NOMO-1 (cell line): ENCODE results near the gene FAM161A.
"Not testable (repeated sequence)": the region's sequence is repeated elsewhere in the genome, so short reads cannot be mapped to it uniquely, and the experiment has no call there.

Source experiments
- DNase-seq, 2 experiments: peaks; one replicate each; lab custom pipeline; 2025; ENCODE audit not compliant: unreplicated experiment in 2 of 2; lab: John Stamatoyannopoulos, UW

FAM161A gene

DNA sequence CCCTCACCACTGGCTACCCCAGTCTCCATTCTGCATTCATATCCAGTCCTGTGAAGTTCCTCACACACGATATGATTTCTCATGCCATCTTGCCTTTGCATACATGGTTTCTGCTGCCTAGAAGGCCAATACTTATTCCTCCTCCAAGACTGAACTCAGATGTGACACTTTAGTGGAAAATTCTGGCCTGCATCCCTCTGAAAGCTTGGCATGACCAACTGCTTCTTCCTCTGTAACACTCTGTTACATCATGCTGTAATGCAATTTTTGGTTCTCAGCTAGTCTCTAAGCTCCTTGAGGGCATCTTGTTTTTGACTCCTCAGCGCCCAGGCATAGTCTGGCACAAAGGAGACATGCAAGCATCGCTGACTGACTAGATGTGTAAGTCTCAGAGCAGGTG is 12.6 kb downstream of the FAM161A start:
- DNase-seq: no peak

GRCh38 chr2:61834893-61835292 is 19.0 kb downstream of the FAM161A start:
- no peak for DNase-seq

GRCh38 chr2:61833971-61834370 is 19.9 kb downstream of the FAM161A start:
- no peak for DNase-seq

GRCh38 chr2:61832183-61832841 is 21.5 kb downstream of the FAM161A start:
- no peak for DNase-seq

- DNase-seq: no peak
Measured at GRCh38 chr2:61822255-61822654, 31.6 kb downstream of the FAM161A start.

GRCh38 chr2:61816480-61817355 is 37.1 kb downstream of the FAM161A start:
- DNase-seq: no peak

DNA sequence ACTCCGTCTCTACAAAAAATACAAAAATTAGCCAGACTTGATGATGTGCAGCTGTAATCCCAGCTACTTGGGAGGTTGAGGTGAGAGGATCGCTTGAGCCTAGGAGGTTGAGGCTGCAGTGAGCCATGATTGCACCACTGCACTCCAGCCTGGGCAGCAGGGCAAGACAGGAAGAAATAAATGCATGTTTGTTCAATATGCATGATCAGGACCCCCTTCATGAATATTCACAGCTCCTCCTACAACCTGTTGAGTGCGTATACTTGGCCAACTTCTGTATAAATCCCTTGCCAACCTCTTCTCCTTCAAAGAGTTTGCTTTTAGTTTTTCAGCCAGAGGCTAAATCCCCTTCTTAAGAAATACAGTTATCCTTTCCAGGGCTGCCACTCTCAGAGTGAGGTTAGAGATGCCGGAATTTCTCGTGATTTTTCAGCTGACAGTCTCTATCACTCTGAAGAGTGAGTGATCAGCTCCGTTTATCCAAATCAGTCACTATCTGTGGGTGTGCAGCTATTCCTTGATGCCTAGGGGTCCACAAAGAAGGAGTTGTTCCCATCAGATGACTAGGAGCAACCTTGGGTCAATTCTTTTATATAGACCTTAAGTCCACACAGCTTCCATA is 39.2 kb downstream of the FAM161A start:
- no peak for DNase-seq

DNA sequence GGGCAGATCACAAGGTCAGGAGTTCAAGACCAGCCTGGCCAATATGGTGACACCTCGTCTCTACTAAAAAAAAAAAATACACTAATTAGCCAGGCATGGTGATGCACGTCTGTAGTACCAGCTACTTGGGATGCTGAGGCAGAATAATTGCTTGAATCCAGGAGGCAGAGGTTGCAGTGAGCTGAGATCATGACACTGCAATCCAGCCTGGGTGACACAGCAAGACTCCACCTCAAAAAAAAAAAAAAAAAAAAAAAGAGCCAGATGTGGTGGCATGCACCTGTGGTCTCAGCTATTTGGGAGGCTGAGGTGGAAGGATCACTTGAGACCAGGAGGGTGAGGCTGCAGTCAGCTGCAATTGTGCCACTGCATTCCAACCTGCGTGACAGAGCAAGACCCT is 40.5 kb downstream of the FAM161A start:
- not testable (repeated sequence) for DNase-seq

- DNase-seq: no peak
Measured at GRCh38 chr2:61811821-61812220, 42.0 kb downstream of the FAM161A start.

DNA sequence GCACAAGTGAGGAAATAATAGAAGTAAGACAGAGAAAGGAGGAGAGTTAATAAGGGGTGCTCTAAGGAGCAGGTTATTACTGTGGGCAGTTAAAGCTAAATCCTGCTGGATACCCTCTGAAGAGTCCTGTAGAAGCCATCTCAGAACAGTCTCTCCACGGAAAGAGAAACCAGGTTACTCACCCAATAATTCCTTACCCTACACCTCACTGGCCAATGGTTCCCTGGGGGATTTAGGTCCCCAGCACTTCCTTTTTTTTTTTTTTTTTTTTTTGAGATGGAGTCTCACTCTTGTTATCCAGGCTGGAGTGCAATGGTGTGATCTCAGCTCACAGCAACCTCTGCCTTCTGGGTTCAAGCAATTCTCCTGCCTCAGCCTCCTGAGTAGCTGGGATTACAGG is 43.7 kb downstream of the FAM161A start:
- not testable (repeated sequence) for DNase-seq

DNA sequence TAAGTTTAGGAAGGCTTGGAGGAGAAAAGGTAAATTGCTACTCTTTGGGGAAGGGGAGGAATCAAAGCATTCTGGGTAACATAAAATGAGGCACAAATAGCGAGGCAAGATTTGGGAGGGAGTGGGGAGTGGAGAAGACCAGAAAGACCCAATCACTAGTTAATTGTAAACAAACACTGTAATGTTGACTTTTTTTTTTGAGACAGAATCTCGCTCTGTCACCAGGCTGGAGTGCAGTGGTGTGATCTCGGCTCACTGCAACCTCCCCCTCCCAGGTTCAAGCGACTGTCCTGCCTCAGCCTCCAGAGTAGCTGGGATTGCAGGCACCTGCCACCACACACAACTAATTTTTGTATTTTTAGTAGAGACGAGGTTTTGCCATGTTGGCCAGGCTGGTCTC is 45.2 kb downstream of the FAM161A start:
- DNase-seq: not testable (repeated sequence)

GRCh38 chr2:61807036-61807757 is 46.7 kb downstream of the FAM161A start:
- no peak for DNase-seq

GRCh38 chr2:61802548-61802947 is 51.3 kb downstream of the FAM161A start:
- no peak for DNase-seq

DNA sequence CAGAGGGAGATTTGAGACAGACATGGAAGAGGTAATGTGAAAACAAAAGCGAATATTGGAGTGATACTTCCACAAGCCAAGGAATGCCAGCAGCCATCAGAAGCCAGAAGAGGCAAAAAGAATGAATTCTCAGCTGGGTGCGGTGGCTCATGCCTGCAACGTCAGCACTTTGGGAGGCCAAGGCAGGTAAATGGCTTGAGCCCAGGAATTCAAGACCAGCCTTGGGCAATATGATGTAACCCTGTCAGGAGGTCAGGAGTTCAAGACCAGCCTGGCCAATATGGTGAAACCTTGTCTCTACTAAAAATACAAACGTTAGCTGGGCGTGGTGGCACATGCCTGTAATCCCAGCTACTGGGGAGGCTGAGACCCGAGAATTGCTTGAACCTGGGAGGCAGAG is 54.8 kb downstream of the FAM161A start:
- no peak for DNase-seq

DNA sequence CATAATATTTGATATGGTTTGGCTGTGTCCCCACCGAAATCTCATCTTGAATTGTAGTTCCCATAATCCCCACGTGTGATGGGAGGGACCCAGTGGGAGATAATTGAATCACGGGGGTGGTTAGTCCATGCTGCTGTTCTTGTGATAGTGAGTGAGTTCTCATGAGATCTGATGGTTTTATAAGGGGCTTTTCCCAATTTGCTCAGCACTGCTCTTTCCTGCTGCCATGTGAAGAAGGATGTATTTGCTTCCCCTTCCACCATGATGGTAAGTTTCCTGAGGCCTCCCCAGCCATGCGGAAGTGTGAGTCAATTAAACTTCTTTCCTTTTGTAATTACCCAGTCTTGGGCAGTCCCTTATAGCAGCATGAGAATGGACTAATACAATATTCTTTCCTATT is 56.4 kb downstream of the FAM161A start:
- DNase-seq: not testable (repeated sequence)

- no peak for DNase-seq
Measured at GRCh38 chr2:61795408-61795807, 58.5 kb downstream of the FAM161A start.

GRCh38 chr2:61793389-61793836 is 60.4 kb downstream of the FAM161A start:
- peak; percentile 36 to 41 for DNase-seq

DNA sequence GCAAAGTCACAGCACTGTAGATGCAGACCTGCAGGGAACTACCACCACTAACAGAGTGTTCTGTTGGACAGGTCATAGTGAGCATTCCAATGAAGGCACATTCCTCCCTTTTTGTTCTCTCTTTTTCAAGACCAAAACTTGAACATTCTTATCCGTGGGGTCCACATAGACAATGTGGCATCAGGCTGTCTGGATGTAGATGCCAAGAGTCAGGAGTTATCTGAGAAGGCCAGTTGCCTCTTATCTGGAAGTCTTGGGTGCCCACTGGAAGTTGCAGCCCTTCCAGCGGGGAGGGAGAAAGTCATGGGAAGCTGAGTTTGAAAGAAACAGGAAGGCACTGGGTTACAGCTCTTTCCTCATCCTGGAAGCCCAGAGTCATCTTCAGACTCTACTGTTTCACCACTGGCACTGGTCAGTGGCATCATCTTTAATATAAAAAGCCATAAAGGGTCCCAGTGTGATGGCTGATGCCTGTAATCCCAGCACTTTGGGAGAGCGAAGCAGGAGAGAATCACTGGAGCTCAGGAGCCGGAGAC is 61.4 kb downstream of the FAM161A start:
- no peak for DNase-seq

DNA sequence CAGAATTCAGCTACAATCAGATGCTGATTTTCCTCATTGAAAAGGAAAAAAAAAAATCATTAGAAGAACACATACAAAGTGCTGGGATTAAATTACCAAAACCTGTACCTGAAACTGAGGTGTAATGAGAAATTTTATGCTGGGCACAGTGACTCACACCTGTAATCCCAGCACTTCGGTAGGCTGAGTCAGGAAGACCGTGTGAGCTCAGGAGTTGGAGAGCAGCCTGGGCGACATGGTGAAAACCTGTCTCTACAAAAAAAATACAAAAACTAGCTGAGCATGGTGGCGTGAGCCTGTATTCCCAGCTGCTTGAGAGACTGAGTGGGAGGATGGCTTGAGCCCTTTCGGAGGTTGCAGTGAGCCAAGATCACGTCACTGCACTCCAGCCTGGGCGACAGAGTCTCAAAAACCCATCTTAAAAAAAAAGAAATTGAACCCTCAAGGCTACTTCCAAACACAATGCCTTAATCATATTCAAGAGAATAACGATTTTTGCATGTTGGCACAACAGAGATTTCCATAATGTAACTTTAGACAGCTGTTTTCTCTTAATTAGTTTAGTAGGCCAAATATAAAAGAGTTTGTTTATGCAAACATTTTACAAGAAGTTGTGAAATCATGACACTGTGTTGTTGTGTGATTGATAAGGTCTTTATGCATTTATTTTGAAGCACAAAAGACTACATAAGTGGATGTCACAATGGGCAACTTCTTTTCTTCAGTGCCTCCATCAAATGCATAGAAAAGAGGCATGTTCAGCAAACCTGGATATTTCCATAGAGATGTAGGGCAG is 63.9 kb downstream of the FAM161A start:
- DNase-seq: no peak
